Measurements from ENCODE around the gene PCBP3. TPM values are rescaled to one million over a fixed set of nuclear protein-coding genes. Genes with fewer than 3 reads are reported as not detected.

Gene PCBP3
- total and polyA plus RNA-seq, 2 of the 8 experiments (the other 6 are each of a cell fraction or from before 2014, with no cell fraction given) = 3.5 to 6.3 TPM

- H4K91ac ChIP-seq (replicated peaks; ENCODE audit: insufficient read length, low read length) = no peak overlapping the region
- no peak overlapping the region for H2AK5ac ChIP-seq (ENCODE audit: low read depth, low read length)
- no peak overlapping the region for H3K23ac ChIP-seq (ENCODE audit: insufficient read length)
- H2BK5ac ChIP-seq (ENCODE audit: low read depth, low read length) = no peak overlapping the region
- H4K20me1 ChIP-seq (replicated peaks in 1 of 2; ENCODE audit: control insufficient read depth in 1 of 2, insufficient read depth in 2 of 2, low read length in 2 of 2) = peaks cover 0 to 4% of the 10 kb centered on the region in 2 experiments
- H2BK20ac ChIP-seq (ENCODE audit: low read length) = no peak overlapping the region
- FAIRE-seq (no peak), DNase-seq (ENCODE audit: low read depth in 1 of 2, low spot score in 2 of 2) (no peak)
- H3K79me1 ChIP-seq (ENCODE audit: low read depth, low read length) = no peaks in the 10 kb centered on the region
- H3K14ac ChIP-seq (ENCODE audit: insufficient read length) = no peak overlapping the region
- WGBS, 2 experiments (ENCODE audit: extremely low coverage in 1 of 2, insufficient coverage in 1 of 2, insufficient read length in 1 of 2, insufficient replicate concordance in 2 of 2, low coverage in 1 of 2, low lambda C conversion rate in 2 of 2, missing lambda C conversion rate in 1 of 2) = 87% methylated on average over 11 of the region's 12 CpGs; no CpG with 5 or more reads in 1 of the 2 experiments
- no peak overlapping the region for H2AFZ ChIP-seq (ENCODE audit: low read length)
- H3K23me2 ChIP-seq (ENCODE audit: low read depth, low read length) = no peaks in the 10 kb centered on the region
- H3K9ac ChIP-seq (replicated peaks in 1 of 4; ENCODE audit: extremely low read depth in 1 of 4, low read depth in 3 of 4, low read length in 3 of 4) = no peak overlapping the region
- H3K9me3 ChIP-seq (ENCODE audit: insufficient read depth in 2 of 2, low read depth in 1 of 2, low read length in 1 of 2) = no peaks in the 10 kb centered on the region
- H2BK12ac ChIP-seq (ENCODE audit: low read depth, low read length) = no peak overlapping the region
- no peak overlapping the region for H3K4me3 ChIP-seq (ENCODE audit: extremely low read depth in 1 of 4, insufficient read depth in 2 of 4, low read depth in 3 of 4, low read length in 4 of 4)
- no peak overlapping the region for H4K8ac ChIP-seq (ENCODE audit: extremely low read depth, insufficient read depth, low read length)
- H4K5ac ChIP-seq (ENCODE audit: insufficient read length, low read depth, low read length) = no peak overlapping the region
- H3K79me2 ChIP-seq (ENCODE audit: control insufficient read depth in 1 of 2, insufficient read depth in 2 of 2, low read length in 2 of 2) = no peaks in the 10 kb centered on the region
- POLR2A ChIA-PET (ENCODE audit: partially characterized antibody) = no interaction called here
- H3K27ac ChIP-seq (ENCODE audit: low read depth, low read length) = no peak overlapping the region
- peaks cover 0 to 7% (median 1%) of the 10 kb centered on the region in 4 experiments; a peak in 2 of 7 replicates for H3K4me1 ChIP-seq (replicated peaks in 1 of 4; ENCODE audit: control insufficient read depth in 3 of 4, insufficient read depth in 4 of 4, low read length in 3 of 4)
- H3K56ac ChIP-seq (replicated peaks; ENCODE audit: insufficient read length, low read depth, low read length) = no peak overlapping the region
- no peak overlapping the region for H2BK120ac ChIP-seq (replicated peaks; ENCODE audit: low read depth, low read length)
- H3K4ac ChIP-seq (replicated peaks; ENCODE audit: insufficient read length, low read depth, low read length) = no peak overlapping the region
- no peak overlapping the region for H2BK15ac ChIP-seq (ENCODE audit: low read length)
- CTCF ChIA-PET (ENCODE audit: partially characterized antibody) = no interaction called here
- no peaks in the 10 kb centered on the region for H3K36me3 ChIP-seq (ENCODE audit: control insufficient read depth in 2 of 4, insufficient read depth in 4 of 4, low read length in 3 of 4)
- H3K27me3 ChIP-seq (replicated peaks in 1 of 4; ENCODE audit: control insufficient read depth in 3 of 4, extremely low read depth in 1 of 4, insufficient read depth in 3 of 4, low read length in 3 of 4) = peaks cover 0 to 2% (median 0%) of the 10 kb centered on the region in 4 experiments; a peak in 1 of 7 replicates
- no peak overlapping the region for H3K4me2 ChIP-seq (ENCODE audit: insufficient read depth in 1 of 2, low read depth in 2 of 2, low read length in 2 of 2)
- no peak overlapping the region for H3K18ac ChIP-seq (ENCODE audit: extremely low read depth, low read length)
- no peak for TF ChIP-seq POLR2A (IDR thresholded peaks at IDR 0.05; ENCODE audit: control extremely low read depth in 1 of 2, low read depth in 2 of 2, low read length in 2 of 2)
- no peak for TF ChIP-seq CBX8 (IDR thresholded peaks at IDR 0.05; ENCODE audit: borderline replicate concordance, low read depth, low read length)
- TF ChIP-seq CTBP2 (IDR thresholded peaks at IDR 0.05; ENCODE audit: borderline replicate concordance, insufficient read depth, insufficient read length, low read length) = no peak
- TF ChIP-seq POU5F1 (IDR thresholded peaks at IDR 0.05; ENCODE audit: low read depth, low read length) = no peak
- TF ChIP-seq SUZ12 (IDR thresholded peaks at IDR 0.05; ENCODE audit: low read length) = no peak
- TF ChIP-seq CHD1 (IDR thresholded peaks at IDR 0.05; ENCODE audit: low read depth, low read length) = no peak
- TF ChIP-seq TAF7 (optimal IDR thresholded peaks at IDR 0.05; ENCODE audit: borderline replicate concordance, low read depth, low read length) = no peak
- no peak for TF ChIP-seq KDM4A (IDR thresholded peaks at IDR 0.05; ENCODE audit: low read depth, low read length, severe bottlenecking)
- no peak for TF ChIP-seq RFX5 (IDR thresholded peaks at IDR 0.05; ENCODE audit: borderline replicate concordance, low read depth, low read length)
- no peak for TF ChIP-seq CHD2 (IDR thresholded peaks at IDR 0.05; ENCODE audit: low read length)
- no peak for TF ChIP-seq YY1 (IDR thresholded peaks at IDR 0.05; ENCODE audit: low read depth, low read length)
- no peak for TF ChIP-seq NANOG (IDR thresholded peaks at IDR 0.05; ENCODE audit: insufficient read depth, low read depth, low read length, poor library complexity, severe bottlenecking)
These were observed 261.7 kb downstream of the PCBP3 start for GRCh38 chr21:45905196-45905595.
